CD4-positive, alpha-beta memory T cell (primary cell): ENCODE results near the gene EPN3. TPM values are rescaled to one million over a fixed set of nuclear protein-coding genes. Genes with fewer than 3 reads are reported as not detected.

ENCODE experiments used
- CTCF ChIA-PET: fragments of 350-600 bp; sonication (Branson Sonifier 250); formaldehyde crosslinking; loops from one replicate; lab custom pipeline; 2021; ENCODE audit warnings: inconsistent platforms; ENCODE audit not compliant: partially characterized antibody; lab: Charles Lee
- POLR2A ChIA-PET: fragments of 350-600 bp; sonication (Branson Sonifier 250); formaldehyde crosslinking; loops from one replicate; lab custom pipeline; 2021; ENCODE audit not compliant: partially characterized antibody; lab: Charles Lee
- DNase-seq, 5 donors: peaks; one replicate each; pipeline versions ENCODE4 v3.0.0 to v3.0.0-alpha.2; 2020 to 2022; ENCODE audit warnings: mixed read lengths in 1 of 5
- H3K27ac ChIP-seq: one replicate; pipeline ENCODE4 v1.7.0; 2013; ENCODE audit warnings: low read depth, low read length
- H3K27me3 ChIP-seq: 2 replicates; pipeline ENCODE4 v1.7.0; 2013; ENCODE audit warnings: mild to moderate bottlenecking, low read length, moderate library complexity; ENCODE audit not compliant: insufficient read depth
- H3K36me3 ChIP-seq: 2 replicates; pipeline ENCODE4 v1.7.0; 2013; ENCODE audit warnings: mild to moderate bottlenecking, low read length, moderate library complexity; ENCODE audit not compliant: insufficient read depth
- H3K4me1 ChIP-seq: 2 replicates; pipeline ENCODE4 v1.7.0; 2013; ENCODE audit warnings: mild to moderate bottlenecking, low read length, moderate library complexity; ENCODE audit not compliant: insufficient read depth
- H3K4me3 ChIP-seq, 2 donors: one replicate each; pipeline ENCODE4 v1.7.0; 2013; ENCODE audit warnings: low read length in 2 of 2, mild to moderate bottlenecking in 1 of 2
- H3K9me3 ChIP-seq, 2 donors: one replicate each; pipeline ENCODE4 v1.7.0; 2013; ENCODE audit warnings: low read length in 2 of 2, control low read depth in 1 of 2; ENCODE audit not compliant: control insufficient read depth in 1 of 2
- H3K27ac Mint-ChIP-seq, 7 donors: one replicate each; pipeline ENCODE4 v1.8.0; 2020 to 2021; ENCODE audit warnings: mixed read lengths in 7 of 7, mild to moderate bottlenecking in 6 of 7, inconsistent platforms in 3 of 7, moderate library complexity in 3 of 7
- H3K27me3 Mint-ChIP-seq, 2 donors: one replicate each; pipeline ENCODE4 v1.8.0; 2020 to 2021; ENCODE audit warnings: mixed read lengths in 2 of 2
- H3K36me3 Mint-ChIP-seq, 2 donors: one replicate each; pipeline ENCODE4 v1.8.0; 2020 to 2021; ENCODE audit warnings: mixed read lengths in 2 of 2, inconsistent platforms in 1 of 2, mild to moderate bottlenecking in 1 of 2
- H3K4me1 Mint-ChIP-seq, 4 donors: one replicate each; pipeline ENCODE4 v1.8.0; 2020 to 2021; ENCODE audit warnings: mixed read lengths in 4 of 4, mild to moderate bottlenecking in 1 of 4
- H3K4me3 Mint-ChIP-seq, 8 donors: one replicate each; pipeline ENCODE4 v1.8.0; 2020 to 2021; ENCODE audit warnings: mixed read lengths in 8 of 8, mild to moderate bottlenecking in 7 of 8, moderate library complexity in 6 of 8, inconsistent platforms in 3 of 8
- H3K9me3 Mint-ChIP-seq, 8 donors: one replicate each; pipeline ENCODE4 v1.8.0; 2020 to 2021; ENCODE audit warnings: mixed read lengths in 8 of 8, mild to moderate bottlenecking in 5 of 8, inconsistent platforms in 3 of 8, moderate library complexity in 1 of 8
- intact Hi-C: fragments of 100-400 bp; cut with micrococcal nuclease; formaldehyde crosslinking; loops from one replicate; pipeline ENCODE4 v1.15.1; 2023
- polyA plus RNA-seq, 2 donors: library from polyadenylated mRNA; unstranded; fragments of 300-500 nt; fragmentation: Illumina TruSeq; gene quantifications; one replicate each; pipeline ENCODE4 v1.2.3, GENCODE V29; 2021
- total RNA-seq, 2 experiments: library from RNA; stranded (reverse); gene quantifications; one replicate each; pipeline ENCODE4 v1.2.3, GENCODE V29; 2021

Gene EPN3
- total and polyA plus RNA-seq, 4 experiments from 2014 or later = not detected

DNA sequence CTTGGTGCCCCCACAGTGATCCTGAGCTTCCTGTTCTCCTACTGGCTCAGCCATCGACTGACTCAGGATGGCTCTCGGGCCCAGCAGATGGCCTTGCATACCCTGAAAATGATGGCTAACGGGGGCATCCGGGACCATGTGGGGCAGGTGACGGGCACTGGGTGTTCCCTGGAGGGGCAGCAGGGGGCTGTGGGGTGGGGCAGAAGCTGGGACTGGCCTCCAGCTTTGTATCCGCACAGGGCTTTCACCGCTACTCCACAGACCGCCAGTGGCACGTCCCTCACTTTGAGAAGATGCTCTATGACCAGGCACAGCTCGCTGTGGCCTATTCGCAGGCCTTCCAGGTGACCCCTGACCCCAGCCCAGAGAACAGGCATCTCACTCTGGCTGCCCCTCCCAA, 17.4 kb downstream of the EPN3 start:
- no peak overlapping the region for H3K27ac Mint-ChIP-seq
- H3K27me3 Mint-ChIP-seq = peaks cover 0 to 1% of the 10 kb centered on the region in 2 donors
- Histone ChIP-seq H3K4me1 (peaks cover 8% of the 10 kb centered on the region), H3K36me3 (no peaks in the 10 kb centered on the region), H3K27ac (no peak overlapping the region), H3K27me3 (no peaks in the 10 kb centered on the region), H3K9me3 (no peaks in the 10 kb centered on the region), H3K4me3 (no peak overlapping the region)
- POLR2A ChIA-PET = interaction anchor here (2.2 to 2.8 kb wide), 2 partner anchors 8 to 10 kb away, joined by 8 to 11 read pairs; partner anchors contain the start of gene CACNA1G
- intact Hi-C loops = no loop called here
- CTCF ChIA-PET = interaction anchor here (1.4 kb wide), 1 partner anchor 74 kb away, joined by 3 read pairs; no protein-coding TSS in a partner anchor
- DNase-seq = no peak
- no peaks in the 10 kb centered on the region for H3K9me3 Mint-ChIP-seq
- no peaks in the 10 kb centered on the region for H3K36me3 Mint-ChIP-seq
- peak overlapping the region in 1 of 8 donors; percentile 12 for H3K4me3 Mint-ChIP-seq
- peaks cover 2 to 10% (median 9%) of the 10 kb centered on the region in 4 donors for H3K4me1 Mint-ChIP-seq

DNA sequence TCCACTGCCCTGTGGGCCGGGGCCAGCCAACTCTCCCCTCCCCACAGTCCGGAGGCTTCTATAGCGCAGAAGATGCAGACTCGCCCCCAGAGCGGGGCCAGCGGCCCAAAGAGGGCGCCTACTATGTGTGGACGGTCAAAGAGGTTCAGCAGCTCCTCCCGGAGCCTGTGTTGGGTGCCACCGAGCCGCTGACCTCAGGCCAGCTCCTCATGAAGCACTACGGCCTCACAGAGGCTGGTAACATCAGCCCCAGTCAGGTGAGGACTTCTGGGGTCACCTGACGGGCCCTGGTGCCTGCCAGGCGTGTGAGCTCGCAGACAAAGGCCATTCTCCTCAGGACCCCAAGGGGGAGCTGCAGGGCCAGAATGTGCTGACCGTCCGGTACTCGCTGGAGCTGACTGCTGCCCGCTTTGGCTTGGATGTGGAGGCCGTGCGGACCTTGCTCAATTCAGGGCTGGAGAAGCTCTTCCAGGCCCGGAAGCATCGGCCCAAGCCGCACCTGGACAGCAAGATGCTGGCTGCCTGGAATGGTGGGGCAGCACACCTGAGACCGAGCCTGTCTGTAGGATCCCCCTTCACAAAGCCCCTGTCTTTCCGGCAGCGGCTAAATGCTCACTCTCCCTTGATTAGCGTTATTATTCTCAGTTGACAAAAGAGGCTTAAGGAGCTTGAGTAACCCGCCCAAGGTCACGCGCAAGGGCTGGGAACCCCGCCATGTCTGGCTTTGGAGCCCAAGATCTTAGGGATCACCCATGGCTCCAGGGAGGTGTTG, 18.3 kb downstream of the EPN3 start:
- Mint-ChIP-seq H3K4me1 (peaks cover 2 to 9% (median 8%) of the 10 kb centered on the region in 4 donors), H3K36me3 (no peaks in the 10 kb centered on the region), H3K27me3 (peaks cover 0 to 1% of the 10 kb centered on the region in 2 donors), H3K9me3 (no peaks in the 10 kb centered on the region), H3K27ac (peak overlapping the region in 1 of 7 donors; percentile 42), H3K4me3 (peak overlapping the region in 1 of 8 donors; percentile 59)
- Histone ChIP-seq H3K4me3 (no peak overlapping the region), H3K4me1 (peaks cover 8% of the 10 kb centered on the region), H3K27me3 (no peaks in the 10 kb centered on the region), H3K36me3 (no peaks in the 10 kb centered on the region), H3K27ac (no peak overlapping the region), H3K9me3 (no peaks in the 10 kb centered on the region)
- CTCF ChIA-PET = no interaction called here
- DNase-seq = no peak
- POLR2A ChIA-PET = interaction anchor here (2.2 to 2.8 kb wide), 2 partner anchors 9 kb away, joined by 8 to 11 read pairs; partner anchors contain the start of gene CACNA1G
- intact Hi-C loops = no loop called here

DNA sequence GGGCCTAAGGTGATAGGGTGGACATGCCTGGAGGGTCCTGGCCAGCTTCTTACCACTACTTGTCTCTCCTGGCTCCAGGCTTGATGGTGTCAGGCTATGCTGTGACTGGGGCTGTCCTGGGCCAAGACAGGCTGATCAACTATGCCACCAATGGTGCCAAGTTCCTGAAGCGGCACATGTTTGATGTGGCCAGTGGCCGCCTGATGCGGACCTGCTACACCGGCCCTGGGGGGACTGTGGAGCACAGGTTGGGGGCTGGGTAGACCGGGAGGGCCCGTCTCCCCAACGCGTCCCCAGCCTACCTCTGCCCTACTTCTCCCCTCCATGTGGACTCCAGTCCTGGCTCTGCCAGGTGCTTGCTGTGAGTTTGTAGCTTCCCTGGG, 18.9 kb downstream of the EPN3 start:
- Mint-ChIP-seq H3K4me1 (peaks cover 2 to 9% (median 7%) of the 10 kb centered on the region in 4 donors), H3K27me3 (peaks cover 0 to 1% of the 10 kb centered on the region in 2 donors), H3K4me3 (no peak overlapping the region), H3K27ac (peak overlapping the region in 1 of 7 donors; percentile 42), H3K9me3 (no peaks in the 10 kb centered on the region), H3K36me3 (no peaks in the 10 kb centered on the region)
- peaks cover 8% of the 10 kb centered on the region for H3K4me1 ChIP-seq
- no peaks in the 10 kb centered on the region for H3K36me3 ChIP-seq
- intact Hi-C loops = no loop called here
- H3K27me3 ChIP-seq = no peaks in the 10 kb centered on the region
- H3K27ac ChIP-seq = no peak overlapping the region
- POLR2A ChIA-PET = interaction anchor here (2.2 to 2.8 kb wide), 2 partner anchors 9 to 10 kb away, joined by 8 to 11 read pairs; partner anchors contain the start of gene CACNA1G
- CTCF ChIA-PET = no interaction called here
- H3K9me3 ChIP-seq = no peaks in the 10 kb centered on the region
- no peak overlapping the region for H3K4me3 ChIP-seq
- DNase-seq = no peak

DNA sequence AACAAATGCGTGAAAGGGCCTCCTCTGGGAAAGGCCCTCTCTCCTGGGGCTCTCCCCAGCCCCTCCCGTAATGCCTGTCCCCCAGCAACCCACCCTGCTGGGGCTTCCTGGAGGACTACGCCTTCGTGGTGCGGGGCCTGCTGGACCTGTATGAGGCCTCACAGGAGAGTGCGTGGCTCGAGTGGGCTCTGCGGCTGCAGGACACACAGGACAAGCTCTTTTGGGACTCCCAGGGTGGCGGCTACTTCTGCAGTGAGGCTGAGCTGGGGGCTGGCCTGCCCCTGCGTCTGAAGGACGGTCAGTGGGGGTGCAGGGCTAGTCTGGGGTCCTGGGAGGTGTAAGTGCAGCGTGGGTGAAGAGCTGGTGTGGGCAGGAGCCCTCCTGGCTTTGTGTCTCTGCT, 19.3 kb downstream of the EPN3 start:
- H3K4me3 ChIP-seq = no peak overlapping the region
- ChIA-PET POLR2A (no interaction called here), CTCF (no interaction called here)
- Mint-ChIP-seq H3K9me3 (no peaks in the 10 kb centered on the region), H3K4me1 (peaks cover under 1 to 6% (median 3%) of the 10 kb centered on the region in 4 donors), H3K36me3 (no peaks in the 10 kb centered on the region), H3K4me3 (no peak overlapping the region), H3K27me3 (no peaks in the 10 kb centered on the region), H3K27ac (no peak overlapping the region)
- H3K36me3 ChIP-seq = no peaks in the 10 kb centered on the region
- intact Hi-C loops = no loop called here
- H3K27ac ChIP-seq = no peak overlapping the region
- peaks cover 8% of the 10 kb centered on the region for H3K4me1 ChIP-seq
- DNase-seq = no peak
- H3K9me3 ChIP-seq = no peaks in the 10 kb centered on the region
- H3K27me3 ChIP-seq = no peaks in the 10 kb centered on the region

DNA sequence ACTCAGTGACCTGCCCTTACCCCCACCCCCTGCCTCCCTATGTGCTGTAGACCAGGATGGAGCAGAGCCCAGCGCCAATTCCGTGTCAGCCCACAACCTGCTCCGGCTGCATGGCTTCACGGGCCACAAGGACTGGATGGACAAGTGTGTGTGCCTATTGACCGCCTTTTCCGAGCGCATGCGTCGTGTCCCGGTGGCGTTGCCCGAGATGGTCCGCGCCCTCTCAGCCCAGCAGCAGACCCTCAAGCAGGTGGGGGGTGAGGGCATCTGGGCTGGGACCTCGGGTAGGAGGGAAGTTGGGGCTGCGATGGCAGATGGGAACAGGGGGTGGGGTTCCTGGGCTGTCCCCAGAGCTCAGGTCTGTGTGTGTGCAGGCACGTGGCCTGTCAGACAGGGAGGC, 21.7 kb downstream of the EPN3 start:
- Histone ChIP-seq H3K27ac (no peak overlapping the region), H3K9me3 (no peaks in the 10 kb centered on the region), H3K27me3 (peaks cover 3% of the 10 kb centered on the region), H3K36me3 (no peaks in the 10 kb centered on the region), H3K4me1 (peaks cover 4% of the 10 kb centered on the region), H3K4me3 (no peak overlapping the region)
- Mint-ChIP-seq H3K36me3 (no peaks in the 10 kb centered on the region), H3K4me1 (peaks cover under 1 to 19% (median 7%) of the 10 kb centered on the region in 4 donors), H3K4me3 (no peak overlapping the region), H3K27ac (no peak overlapping the region), H3K9me3 (no peaks in the 10 kb centered on the region), H3K27me3 (peaks cover 5 to 15% of the 10 kb centered on the region in 2 donors)
- POLR2A ChIA-PET = no interaction called here
- no peak for DNase-seq
- CTCF ChIA-PET = no interaction called here
- intact Hi-C loops = no loop called here

DNA sequence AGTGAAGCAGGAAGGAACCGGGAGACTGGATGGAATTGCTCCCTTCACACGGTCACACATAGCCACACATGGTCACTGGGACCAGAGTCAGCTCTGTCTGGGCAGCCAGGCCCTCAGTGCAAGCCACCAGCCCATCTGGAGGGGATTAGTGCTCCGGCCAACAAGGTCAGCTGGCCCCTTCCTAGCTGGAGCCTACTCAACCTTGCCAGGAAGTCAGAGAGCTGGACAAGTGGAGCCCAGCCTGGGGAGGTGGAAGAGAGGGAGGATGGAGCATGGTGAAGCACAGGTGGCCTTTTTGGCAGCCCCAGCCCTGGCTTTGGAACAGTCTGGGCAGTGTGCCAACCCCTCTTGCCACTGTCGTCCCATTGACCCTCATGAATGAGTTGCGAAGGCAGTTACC, 24.3 kb downstream of the EPN3 start:
- Mint-ChIP-seq H3K9me3 (no peaks in the 10 kb centered on the region), H3K27me3 (peaks cover 11 to 22% of the 10 kb centered on the region in 2 donors), H3K36me3 (no peaks in the 10 kb centered on the region), H3K4me1 (peaks cover 4 to 31% (median 12%) of the 10 kb centered on the region in 4 donors), H3K4me3 (no peak overlapping the region), H3K27ac (no peak overlapping the region)
- intact Hi-C loops = no loop called here
- POLR2A ChIA-PET = no interaction called here
- H3K4me3 ChIP-seq = no peak overlapping the region
- peaks cover 23% of the 10 kb centered on the region for H3K4me1 ChIP-seq
- no peaks in the 10 kb centered on the region for H3K9me3 ChIP-seq
- CTCF ChIA-PET = no interaction called here
- H3K27me3 ChIP-seq = peaks cover 12% of the 10 kb centered on the region
- no peak for DNase-seq
- H3K36me3 ChIP-seq = no peaks in the 10 kb centered on the region
- H3K27ac ChIP-seq = no peak overlapping the region

DNA sequence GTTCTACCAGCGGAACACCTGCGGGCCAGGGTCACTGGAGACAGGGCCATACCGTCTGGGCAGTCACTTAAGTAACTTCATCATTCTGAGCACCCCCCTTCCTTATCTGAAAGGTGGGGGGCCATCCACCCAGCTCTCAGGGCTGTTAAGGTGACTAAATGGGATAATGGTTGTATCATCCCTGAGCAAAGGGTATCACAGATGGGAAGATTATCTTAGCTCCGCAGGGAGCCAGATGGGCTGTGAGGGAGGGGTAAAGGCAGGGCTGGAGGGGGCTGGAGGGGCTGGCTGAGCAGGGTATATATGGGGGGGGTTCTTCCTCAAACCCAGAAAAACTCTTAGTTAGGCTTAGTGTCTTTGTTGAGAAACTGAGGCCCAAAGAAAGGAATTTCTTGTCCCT, 25.1 kb downstream of the EPN3 start:
- H3K27me3 ChIP-seq = peaks cover 18% of the 10 kb centered on the region
- no peak for DNase-seq
- no peaks in the 10 kb centered on the region for H3K9me3 Mint-ChIP-seq
- peaks cover 16 to 28% of the 10 kb centered on the region in 2 donors for H3K27me3 Mint-ChIP-seq
- H3K4me1 ChIP-seq = peaks cover 28% of the 10 kb centered on the region
- no peaks in the 10 kb centered on the region for H3K9me3 ChIP-seq
- H3K36me3 Mint-ChIP-seq = no peaks in the 10 kb centered on the region
- POLR2A ChIA-PET = no interaction called here
- H3K27ac Mint-ChIP-seq = peak overlapping the region in 1 of 7 donors; percentile 21
- H3K36me3 ChIP-seq = no peaks in the 10 kb centered on the region
- no peak overlapping the region for H3K4me3 ChIP-seq
- H3K4me3 Mint-ChIP-seq = peak overlapping the region in 2 of 8 donors; percentile 59 to 79
- intact Hi-C loops = no loop called here
- CTCF ChIA-PET = no interaction called here
- peaks cover 8 to 36% (median 18%) of the 10 kb centered on the region in 4 donors for H3K4me1 Mint-ChIP-seq
- no peak overlapping the region for H3K27ac ChIP-seq
